ENCODE measurements around the gene HOXA4.

HOXA4 gene

DNA sequence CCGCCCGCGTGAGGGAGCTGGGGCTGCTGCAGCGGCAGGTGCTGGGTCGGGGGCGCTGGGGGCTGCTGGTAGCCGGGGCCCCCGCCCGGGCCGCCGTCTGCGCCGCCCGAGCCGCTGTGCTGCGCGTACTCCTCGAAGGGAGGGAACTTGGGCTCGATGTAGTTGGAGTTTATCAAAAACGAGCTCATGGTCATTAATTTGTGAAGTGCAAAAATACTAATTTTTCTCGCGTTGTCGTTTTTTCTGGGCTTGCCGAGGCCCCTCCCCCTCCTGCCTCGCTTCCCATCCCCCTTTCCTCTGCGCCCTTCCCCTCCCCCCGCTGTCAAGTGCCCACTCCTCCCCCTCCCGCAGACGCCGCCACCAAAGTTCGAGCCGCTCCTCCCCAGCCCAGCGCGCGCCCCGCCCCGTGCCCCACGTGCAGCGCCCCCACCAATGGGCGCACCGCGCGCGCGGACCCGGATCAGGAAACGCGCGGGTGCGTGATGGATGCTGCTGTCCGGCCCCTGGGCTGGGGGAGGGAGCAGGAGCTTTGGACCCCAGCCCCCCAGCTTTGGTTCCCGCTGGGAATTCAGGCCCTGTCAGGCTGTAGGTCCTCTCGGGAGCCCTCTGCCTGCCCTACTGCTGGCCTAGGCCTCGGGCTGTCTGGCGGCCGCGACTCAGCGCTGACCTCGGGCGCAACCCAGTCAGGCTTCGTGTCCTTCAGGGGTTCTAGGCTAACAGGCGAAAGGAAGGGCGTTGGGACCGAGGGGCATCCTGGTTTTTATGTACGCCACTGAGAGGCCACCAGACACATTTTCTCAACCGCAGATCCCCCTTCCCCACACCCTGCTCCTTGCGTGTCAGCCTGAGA, at the start of gene HOXA4:
TSS of gene HOXA4 (minus strand) at position 218 of the 850 bp plus-strand sequence. CDS start at position 194, 24 bp downstream.
- Mint-ChIP-seq H3K27me3 (peaks cover 27% of the 10 kb centered on the region), H3K4me3 (peak within 1 kb of the TSS; percentile 62), H3K9me3 (no peaks in the 10 kb centered on the region), H3K36me3 (no peaks in the 10 kb centered on the region), H3K27ac (no peak within 1 kb of the TSS), H3K4me1 (peaks cover 11% of the 10 kb centered on the region)

DNA sequence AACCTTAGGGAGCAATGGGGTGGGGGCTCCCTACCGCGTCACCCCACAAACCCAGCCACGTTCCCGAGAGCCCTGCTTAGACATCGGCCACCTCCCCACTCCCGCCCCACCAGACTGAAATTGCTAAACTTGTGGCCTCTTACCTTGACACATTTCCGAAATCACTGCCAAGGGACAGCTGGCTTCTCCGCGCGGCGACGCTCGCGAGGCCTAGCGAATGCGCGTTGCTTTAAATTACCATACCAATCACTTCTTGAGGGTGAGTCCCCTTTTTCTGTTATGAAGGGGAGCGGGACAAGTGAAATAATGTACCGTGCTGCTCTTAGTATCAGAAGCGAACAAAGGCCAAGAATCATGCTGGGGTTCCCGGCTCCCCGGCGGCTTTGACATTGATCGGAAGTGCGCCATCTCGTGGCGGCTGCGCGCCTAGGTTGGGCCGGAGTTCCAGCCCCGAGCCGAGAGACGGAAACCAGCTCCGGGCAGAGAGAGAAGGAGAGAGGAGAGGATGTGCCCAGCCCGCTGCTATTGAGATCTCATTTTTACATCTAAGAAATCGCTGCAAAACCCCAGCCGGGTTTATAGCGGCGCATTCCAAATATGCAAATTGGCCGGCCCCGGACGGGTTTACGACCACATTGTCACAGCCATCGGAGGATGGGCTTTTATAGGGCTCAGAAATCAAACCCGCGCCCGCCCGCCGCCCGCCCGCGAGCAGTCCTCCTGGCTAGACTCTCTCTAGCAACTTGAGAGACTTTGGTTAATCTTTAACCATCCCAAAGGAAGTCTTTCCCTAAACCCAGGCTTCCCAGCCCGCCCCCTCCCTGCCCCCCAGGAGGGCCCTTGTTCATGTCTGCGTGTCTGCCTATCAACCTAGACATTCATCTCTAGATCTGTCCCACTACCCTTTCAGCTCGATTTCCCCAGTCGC, 49.2 kb upstream of the HOXA4 start:
- H3K27ac Mint-ChIP-seq = peak overlapping the region; percentile 6
- H3K27me3 Mint-ChIP-seq = peaks cover 49% of the 10 kb centered on the region
- H3K4me3 Mint-ChIP-seq = peak overlapping the region; percentile 46
- H3K4me1 Mint-ChIP-seq = peaks cover 16% of the 10 kb centered on the region
- H3K36me3 Mint-ChIP-seq = peaks cover 1% of the 10 kb centered on the region
- H3K9me3 Mint-ChIP-seq = no peaks in the 10 kb centered on the region

DNA sequence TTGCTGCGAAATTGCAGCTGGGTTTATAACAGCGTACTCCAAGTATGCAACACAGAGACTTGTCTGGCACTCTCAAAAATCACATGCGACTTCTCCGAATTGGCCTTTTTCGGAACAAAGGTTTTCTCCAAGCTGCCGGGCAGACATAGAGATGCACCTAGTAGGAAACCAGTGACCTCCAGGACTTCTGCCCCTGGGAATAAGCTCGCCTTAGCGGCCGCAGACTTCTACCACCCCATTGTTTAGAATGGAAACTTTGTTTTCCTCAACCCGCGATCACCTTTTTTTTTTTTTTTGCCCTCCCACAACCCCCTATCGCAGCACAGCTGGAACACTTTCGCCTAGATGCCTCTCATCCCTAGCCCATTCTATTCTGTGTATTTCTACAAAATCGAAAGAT, 48.5 kb upstream of the HOXA4 start:
- Mint-ChIP-seq H3K36me3 (peaks cover 1% of the 10 kb centered on the region), H3K27ac (no peak overlapping the region), H3K27me3 (peaks cover 51% of the 10 kb centered on the region), H3K9me3 (no peaks in the 10 kb centered on the region), H3K4me1 (peaks cover 14% of the 10 kb centered on the region), H3K4me3 (no peak overlapping the region)

DNA sequence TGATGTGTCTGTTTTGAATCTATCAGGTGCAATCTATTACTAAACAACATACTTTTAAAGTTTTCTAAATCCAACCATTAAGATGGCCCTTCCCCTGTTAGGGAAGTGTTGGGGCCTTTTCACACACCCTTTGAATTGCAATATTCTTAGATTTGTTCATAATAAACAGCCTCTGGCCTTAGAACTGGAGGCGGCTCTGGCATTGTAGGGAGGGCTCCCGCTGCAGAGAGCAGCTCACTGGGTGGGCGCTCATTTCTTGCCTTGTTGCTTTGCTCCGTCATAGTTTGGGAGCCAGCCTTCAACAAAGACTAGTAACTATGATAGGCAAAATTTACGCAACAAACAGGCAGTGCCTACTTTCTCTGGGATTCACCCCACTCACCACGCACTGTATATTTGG, 47.8 kb upstream of the HOXA4 start:
- H3K36me3 Mint-ChIP-seq = peaks cover 1% of the 10 kb centered on the region
- peaks cover 10% of the 10 kb centered on the region for H3K4me1 Mint-ChIP-seq
- no peaks in the 10 kb centered on the region for H3K9me3 Mint-ChIP-seq
- H3K4me3 Mint-ChIP-seq = no peak overlapping the region
- peak overlapping the region; percentile 30 for H3K27ac Mint-ChIP-seq
- H3K27me3 Mint-ChIP-seq = peaks cover 48% of the 10 kb centered on the region

DNA sequence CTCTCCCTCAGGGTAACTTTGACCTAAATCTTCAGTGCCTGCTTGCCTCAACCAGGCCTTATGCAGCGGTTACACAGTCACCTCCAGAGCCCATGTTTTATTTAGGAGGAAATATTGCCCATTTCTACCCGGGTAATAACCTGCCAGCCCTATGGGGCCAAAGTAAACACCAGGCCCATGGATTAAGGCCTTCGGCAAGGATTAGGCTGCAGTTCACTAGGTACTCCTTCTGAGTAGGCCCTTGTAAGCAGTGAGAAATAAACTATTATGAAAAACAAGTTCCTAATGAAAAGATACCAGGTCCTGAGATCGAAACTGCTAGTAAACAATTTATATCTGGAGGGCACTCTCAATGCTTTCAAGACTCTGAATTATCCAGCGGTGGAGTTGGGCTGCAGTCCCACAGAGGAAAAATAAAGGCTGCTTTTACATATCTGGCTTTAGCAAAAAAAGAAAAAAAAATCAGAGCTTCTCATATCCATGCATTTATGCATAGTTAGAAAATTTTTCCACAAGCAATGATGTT, 47.3 kb upstream of the HOXA4 start:
- H3K36me3 Mint-ChIP-seq = peaks cover 1% of the 10 kb centered on the region
- no peaks in the 10 kb centered on the region for H3K9me3 Mint-ChIP-seq
- H3K27ac Mint-ChIP-seq = no peak overlapping the region
- H3K4me1 Mint-ChIP-seq = peaks cover 10% of the 10 kb centered on the region
- H3K27me3 Mint-ChIP-seq = peaks cover 48% of the 10 kb centered on the region
- H3K4me3 Mint-ChIP-seq = no peak overlapping the region

DNA sequence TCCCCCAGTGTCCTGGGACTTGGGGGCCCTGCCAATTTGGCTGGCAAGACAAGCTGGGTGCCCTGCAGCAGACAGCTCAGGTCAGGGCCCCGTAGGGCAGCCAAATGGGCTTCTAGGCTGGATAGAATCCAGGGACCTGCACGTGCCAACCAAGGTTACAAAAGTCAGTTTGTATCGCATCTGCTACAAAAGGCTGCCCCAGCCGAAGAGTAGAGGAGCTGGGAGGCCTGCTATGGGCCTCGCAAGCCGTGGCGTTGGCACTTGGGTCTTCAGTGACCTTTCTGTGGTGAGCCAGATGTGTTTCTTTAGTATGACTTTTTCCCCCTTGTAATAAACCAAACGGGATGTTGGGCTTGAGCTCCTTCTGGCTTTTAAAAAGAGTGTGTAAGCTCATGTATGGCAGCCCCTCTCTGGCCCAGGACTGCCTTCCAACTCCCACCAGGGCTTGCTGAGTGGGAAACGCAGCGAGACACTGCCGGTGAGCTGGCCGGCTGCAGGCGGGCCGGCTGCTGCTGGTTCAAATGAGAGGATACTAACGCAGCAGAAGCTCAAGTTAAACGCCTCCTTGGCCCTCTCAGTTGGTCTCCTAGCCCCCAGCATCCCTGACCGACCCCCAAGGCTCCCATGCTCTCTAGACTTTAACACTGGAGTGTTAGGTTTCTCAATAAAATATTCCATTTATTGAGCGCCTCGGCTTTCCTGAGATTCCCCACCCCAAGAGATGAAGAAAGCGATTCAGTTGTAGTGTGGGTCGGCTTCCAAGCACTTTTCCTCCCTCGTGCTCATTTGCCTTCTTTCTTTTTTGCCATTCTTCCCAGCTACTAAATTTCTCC, 46.6 kb upstream of the HOXA4 start:
- H3K9me3 Mint-ChIP-seq = no peaks in the 10 kb centered on the region
- H3K27me3 Mint-ChIP-seq = peaks cover 46% of the 10 kb centered on the region
- H3K36me3 Mint-ChIP-seq = peaks cover 1% of the 10 kb centered on the region
- no peak overlapping the region for H3K27ac Mint-ChIP-seq
- no peak overlapping the region for H3K4me3 Mint-ChIP-seq
- peaks cover 13% of the 10 kb centered on the region for H3K4me1 Mint-ChIP-seq

DNA sequence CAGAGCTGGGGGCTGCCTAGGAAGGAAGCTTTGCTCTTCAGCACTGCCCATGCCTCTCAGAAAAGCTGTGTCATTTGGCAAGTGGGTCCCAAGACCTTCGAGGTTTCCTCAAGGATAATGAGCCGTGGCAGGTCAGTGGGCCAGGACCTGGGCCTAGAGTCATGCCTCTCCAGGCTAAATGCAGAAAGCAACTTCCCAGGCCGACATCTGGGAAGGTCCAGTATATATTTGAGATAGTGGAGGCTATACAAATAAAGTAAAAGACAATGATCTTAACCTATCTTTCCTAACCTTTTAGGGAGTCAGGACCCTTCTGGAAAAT, 45.9 kb upstream of the HOXA4 start:
- H3K4me3 Mint-ChIP-seq = no peak overlapping the region
- peaks cover 50% of the 10 kb centered on the region for H3K27me3 Mint-ChIP-seq
- peaks cover 2% of the 10 kb centered on the region for H3K36me3 Mint-ChIP-seq
- no peak overlapping the region for H3K27ac Mint-ChIP-seq
- H3K4me1 Mint-ChIP-seq = peaks cover 20% of the 10 kb centered on the region
- no peaks in the 10 kb centered on the region for H3K9me3 Mint-ChIP-seq

DNA sequence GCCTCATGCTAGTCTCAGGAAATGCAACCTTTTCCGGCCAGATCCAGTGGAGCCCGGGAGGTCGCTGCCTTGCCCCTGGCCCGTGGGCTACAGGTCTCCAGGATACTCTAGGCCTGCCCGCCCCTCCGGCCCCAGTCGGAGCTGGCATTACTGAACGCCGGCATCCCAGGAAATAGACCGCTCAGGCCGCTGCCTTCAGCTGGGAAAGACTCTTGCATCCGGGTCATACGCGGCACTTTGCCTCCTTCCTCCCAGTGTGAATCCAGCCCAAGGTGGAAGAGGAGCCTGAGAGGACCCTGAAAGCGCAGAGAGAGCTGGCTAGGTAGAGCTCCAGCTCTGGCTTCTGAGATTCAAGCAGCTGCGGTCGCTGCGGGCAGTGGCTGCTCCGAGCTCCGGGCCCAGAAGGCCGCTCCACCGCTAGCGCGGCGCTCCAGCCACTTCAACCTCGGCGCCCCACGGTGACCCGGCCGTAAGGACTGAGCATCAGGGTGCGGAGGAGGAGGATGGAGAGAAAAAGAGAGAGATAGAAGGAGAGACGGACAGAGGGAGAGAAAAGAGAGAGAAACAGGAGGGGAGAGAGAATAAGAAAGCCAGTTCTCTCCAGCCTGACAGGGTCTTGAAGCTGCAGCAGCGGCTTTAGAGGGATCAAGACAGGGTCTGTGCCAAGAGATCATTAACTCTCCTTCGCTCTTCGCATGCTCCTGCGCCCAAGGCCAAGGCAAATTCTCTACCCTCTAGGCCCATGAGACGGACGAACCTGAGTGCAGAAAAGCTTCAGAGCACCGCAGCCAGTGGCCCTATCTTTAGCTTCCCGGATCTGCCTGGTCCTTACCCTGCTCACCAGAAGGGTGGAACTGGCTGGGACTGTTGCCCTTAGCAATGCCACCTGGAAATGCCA, 45.3 kb upstream of the HOXA4 start:
- no peak overlapping the region for H3K27ac Mint-ChIP-seq
- peaks cover 51% of the 10 kb centered on the region for H3K27me3 Mint-ChIP-seq
- no peaks in the 10 kb centered on the region for H3K9me3 Mint-ChIP-seq
- peaks cover 25% of the 10 kb centered on the region for H3K4me1 Mint-ChIP-seq
- H3K36me3 Mint-ChIP-seq = peaks cover 3% of the 10 kb centered on the region
- H3K4me3 Mint-ChIP-seq = no peak overlapping the region

DNA sequence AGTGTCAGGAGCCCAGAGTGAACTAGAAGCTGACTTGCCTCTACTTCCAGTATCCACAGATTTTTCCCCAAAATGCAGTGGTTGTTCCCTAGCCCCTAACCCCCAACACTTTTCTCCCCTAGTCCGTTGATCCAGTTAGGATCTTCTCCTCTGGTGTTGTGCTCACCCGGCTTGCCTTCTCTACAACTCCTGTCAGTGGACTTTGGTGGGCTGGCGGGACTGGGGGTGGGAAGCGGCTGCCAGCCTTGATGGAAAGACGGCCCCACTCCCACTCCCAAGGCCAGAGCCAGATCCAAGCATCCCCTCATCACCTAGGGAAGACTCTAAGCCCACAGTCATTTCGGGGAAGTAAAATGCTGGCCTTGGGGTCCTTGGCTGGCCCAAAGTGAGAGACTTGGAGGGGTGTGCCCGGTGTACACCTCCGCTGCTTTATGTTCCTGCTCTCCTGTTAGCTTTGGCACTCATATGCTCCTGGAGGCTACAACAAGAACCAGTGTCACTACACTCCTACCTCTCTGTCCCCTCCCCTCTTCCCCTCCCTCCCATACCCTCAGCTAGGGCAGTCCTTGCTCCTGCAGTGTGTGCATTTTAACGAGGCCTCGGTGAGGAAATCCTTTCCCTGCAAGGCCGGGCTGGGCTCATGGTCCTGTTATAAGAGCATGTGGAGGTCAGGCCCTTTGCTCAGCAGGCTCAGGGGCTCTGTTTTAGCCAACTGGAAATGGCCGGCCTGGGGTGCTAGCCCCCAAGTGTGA, 44.5 kb upstream of the HOXA4 start:
- H3K36me3 Mint-ChIP-seq = peaks cover 3% of the 10 kb centered on the region
- H3K27ac Mint-ChIP-seq = peak overlapping the region; percentile 41
- H3K9me3 Mint-ChIP-seq = no peaks in the 10 kb centered on the region
- peaks cover 27% of the 10 kb centered on the region for H3K4me1 Mint-ChIP-seq
- peak overlapping the region; percentile 58 for H3K4me3 Mint-ChIP-seq
- peaks cover 54% of the 10 kb centered on the region for H3K27me3 Mint-ChIP-seq

DNA sequence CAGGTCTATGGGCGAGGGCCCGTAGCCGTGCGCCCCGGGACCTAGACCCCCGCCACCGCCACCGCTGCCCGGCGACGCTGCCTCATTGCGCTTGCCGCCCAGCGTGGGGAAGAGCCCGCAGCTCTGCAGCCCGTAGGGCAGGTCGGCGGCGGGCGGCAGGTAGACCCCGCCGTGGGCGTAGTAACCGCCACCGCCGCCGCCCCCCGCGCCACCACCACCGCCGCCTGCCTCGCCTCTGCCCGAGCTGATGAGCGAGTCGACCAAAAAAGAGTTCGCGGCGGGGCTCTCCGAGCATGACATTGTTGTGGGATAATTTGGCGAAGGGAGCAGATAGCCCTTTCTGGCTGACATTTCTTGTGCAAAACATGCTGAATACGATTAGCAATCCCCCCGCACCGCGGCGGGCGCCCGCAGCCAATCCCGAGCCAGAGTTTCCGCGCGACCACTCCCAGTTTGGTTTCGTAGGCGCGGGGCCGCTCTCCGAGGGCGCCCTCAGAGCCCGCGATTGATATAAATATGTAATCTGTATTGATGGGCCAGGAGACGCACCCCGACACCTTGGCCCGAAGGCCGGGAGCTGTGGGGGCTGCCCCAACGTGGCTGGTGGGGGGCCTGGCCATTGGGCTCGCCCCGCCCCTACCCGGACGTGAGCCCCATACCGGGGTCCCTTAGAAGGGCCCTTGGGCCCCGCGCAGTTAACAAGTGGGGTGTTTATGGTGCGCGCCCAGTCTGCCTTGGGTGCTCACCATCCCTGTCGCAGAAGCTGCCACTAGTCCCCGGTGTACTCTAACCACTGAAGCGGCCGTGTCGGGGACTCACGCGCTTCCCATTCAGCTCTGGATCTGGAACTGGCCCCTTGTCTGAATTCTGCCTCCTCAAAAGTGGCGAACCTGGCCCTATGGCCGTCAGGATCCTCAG, 43.7 kb upstream of the HOXA4 start, which contains the start of gene HOXA10:
TSS of gene HOXA10 (minus strand) at position 365 of the 918 bp plus-strand sequence. CDS start at position 351, 14 bp downstream.
- no peaks in the 10 kb centered on the region for H3K9me3 Mint-ChIP-seq
- peaks cover 1% of the 10 kb centered on the region for H3K36me3 Mint-ChIP-seq
- H3K27me3 Mint-ChIP-seq = peaks cover 49% of the 10 kb centered on the region
- H3K4me1 Mint-ChIP-seq = peaks cover 20% of the 10 kb centered on the region
- H3K4me3 Mint-ChIP-seq = peak within 1 kb of the TSS; percentile 75
- peak within 1 kb of the TSS; percentile 41 for H3K27ac Mint-ChIP-seq

DNA sequence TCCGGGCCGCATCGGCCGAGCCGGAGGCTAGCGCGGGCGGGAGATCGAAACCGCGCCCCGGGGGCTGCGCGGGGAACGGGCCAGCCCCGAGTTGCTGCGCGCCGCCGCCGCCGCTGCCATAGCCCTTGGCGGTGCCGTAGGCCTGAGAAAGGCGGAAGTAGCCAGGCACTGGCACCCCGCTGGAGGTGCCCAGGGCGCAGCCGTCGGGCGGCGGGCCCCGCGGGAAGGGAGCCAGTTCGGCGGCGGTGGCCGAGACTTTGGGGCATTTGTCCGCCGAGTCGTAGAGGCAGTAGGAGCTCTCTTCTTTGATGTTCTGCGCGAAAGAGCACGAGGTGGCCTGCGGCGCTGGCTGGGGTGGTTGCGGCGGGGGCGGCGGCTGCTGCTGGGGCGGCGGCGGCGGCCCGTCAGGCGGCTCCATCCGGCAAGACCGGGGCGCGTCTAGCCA, 43.0 kb upstream of the HOXA4 start:
- Mint-ChIP-seq H3K36me3 (peaks cover 3% of the 10 kb centered on the region), H3K4me3 (no peak overlapping the region), H3K4me1 (peaks cover 25% of the 10 kb centered on the region), H3K27ac (no peak overlapping the region), H3K27me3 (peaks cover 48% of the 10 kb centered on the region), H3K9me3 (no peaks in the 10 kb centered on the region)

DNA sequence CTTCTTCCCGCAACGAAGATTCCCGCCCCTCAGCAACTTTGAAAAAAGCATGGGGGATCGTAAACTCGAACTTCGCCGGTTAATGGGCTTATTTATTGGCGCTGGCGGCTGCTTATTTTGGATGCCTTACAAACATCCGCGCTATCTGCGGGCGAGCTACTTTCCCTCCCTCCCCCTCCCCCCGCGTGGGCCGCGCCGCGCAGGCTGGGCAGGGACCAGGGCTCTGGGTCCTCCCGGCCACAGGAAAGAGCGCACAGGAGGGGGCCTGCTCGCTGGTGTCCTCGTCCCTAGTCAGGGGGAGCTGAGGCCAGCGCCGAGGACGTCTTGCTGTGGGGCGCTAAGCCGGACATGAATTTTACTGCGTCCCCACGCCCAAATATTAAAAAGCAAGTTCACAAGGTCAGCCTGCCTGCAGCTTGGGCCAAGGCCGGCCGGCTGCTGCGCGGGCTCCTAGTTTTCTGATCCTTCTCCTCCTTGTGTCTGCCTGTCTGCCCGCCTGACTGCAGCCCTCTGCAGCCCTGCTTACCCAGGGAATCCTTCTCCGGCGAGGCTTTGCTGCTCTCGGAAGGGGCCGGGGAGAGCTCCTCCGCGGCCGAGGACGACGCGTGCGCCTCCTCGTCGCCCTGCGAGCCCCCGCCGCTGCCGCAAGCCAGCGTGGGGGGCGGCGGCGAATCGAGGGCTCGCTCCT, 42.4 kb upstream of the HOXA4 start:
- Mint-ChIP-seq H3K27ac (no peak overlapping the region), H3K36me3 (peaks cover 3% of the 10 kb centered on the region), H3K4me1 (peaks cover 26% of the 10 kb centered on the region), H3K9me3 (no peaks in the 10 kb centered on the region), H3K4me3 (no peak overlapping the region), H3K27me3 (peaks cover 52% of the 10 kb centered on the region)

All from activated naive CD4-positive, alpha-beta T cell treated with anti-CD3 and anti-CD28 coated beads, Interleukin-2, amount 50 U/mL, for 24 hours (primary cell).